K562 (cell line): Measurements from ENCODE around the gene CD14.

Source experiments
- NONO ChIP-seq, 2 experiments: fragments of 200-400 bp in 1 of 2; fragments of 450-650 bp in 1 of 2; formaldehyde crosslinking in 1 of 2; IDR thresholded peaks; 2 replicates each; pipeline ENCODE4 v1.6.1; 2017; ENCODE audit warnings: low read depth in 2 of 2, mild to moderate bottlenecking in 2 of 2, moderate library complexity in 2 of 2, low read length in 1 of 2
- SRF ChIP-seq, 2 experiments: fragments of 250-450, 450-650 bp in 1 of 2; sonication (Bioruptor Pico) in 1 of 2; sonication (generic) in 1 of 2; formaldehyde crosslinking; IDR thresholded peaks; 2 replicates each; pipeline versions ENCODE4 v1.5.0 to v1.5.1; 2020 to 2022; ENCODE audit warnings: mild to moderate bottlenecking in 1 of 2, missing genetic modification reagents in 1 of 2
- TAF1 ChIP-seq: IDR thresholded peaks from 2 replicates; pipeline ENCODE4 v1.6.1; 2011; ENCODE audit warnings: mild to moderate bottlenecking, low read length, moderate library complexity; ENCODE audit not compliant: insufficient read depth, control insufficient read depth, severe bottlenecking; ENCODE audit errors: extremely low read depth
- TEAD1 ChIP-seq, 2 experiments: fragments of 450-650 bp in 1 of 2; sonication (generic) in 1 of 2; formaldehyde crosslinking; IDR thresholded peaks; 2 replicates each; pipeline versions ENCODE4 v1.4.0 to v1.8.0; 2020 to 2022; ENCODE audit warnings: mild to moderate bottlenecking in 2 of 2, missing genetic modification reagents in 1 of 2
- ZNF76 ChIP-seq: fragments of 250-450 bp; sonication (Bioruptor Pico); IDR thresholded peaks from 2 replicates; pipeline ENCODE4 v1.4.0; 2020; ENCODE audit warnings: mild to moderate bottlenecking, moderate library complexity, borderline replicate concordance
- ZNF785 ChIP-seq: fragments of 250-450 bp; sonication (Bioruptor Pico); IDR thresholded peaks from 2 replicates; pipeline ENCODE4 v1.4.0; 2020; ENCODE audit warnings: mild to moderate bottlenecking
- TF ChIP-seq, protein P1 (sequence below): fragments of 450-650 bp; IDR thresholded peaks from 2 replicates; pipeline ENCODE4 v1.6.1; 2018; ENCODE audit not compliant: partially characterized antibody

DNA sequence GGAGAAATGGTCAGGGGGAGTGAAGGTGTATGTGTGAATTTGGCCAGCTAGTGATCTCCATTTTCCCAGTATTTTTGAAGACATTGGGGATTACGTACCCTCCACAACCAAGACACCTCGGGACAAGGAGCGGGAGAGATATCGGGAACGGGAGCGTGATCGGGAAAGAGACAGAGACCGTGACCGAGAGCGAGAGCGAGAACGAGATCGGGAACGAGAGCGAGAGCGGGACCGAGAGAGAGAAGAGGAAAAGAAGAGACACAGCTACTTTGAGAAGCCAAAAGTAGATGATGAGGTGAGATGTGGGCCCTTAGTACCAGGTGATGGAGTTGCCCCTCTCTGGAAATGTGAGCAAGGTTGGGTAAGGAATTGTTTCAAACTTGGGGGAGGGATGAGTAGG is 25.9 kb upstream of the CD14 start:
- TF ChIP-seq NONO (IDR thresholded peaks at IDR 0.05; ENCODE audit: low read depth in 2 of 2, low read length in 1 of 2) = no peak
- TF ChIP-seq SRF (CRISPR knock-in tag; IDR thresholded peaks at IDR 0.05) = no peak
- TF ChIP-seq TAF1 = no peak
- no peak for TF ChIP-seq TEAD1 (CRISPR knock-in tag; IDR thresholded peaks at IDR 0.05)
- no peak for TF ChIP-seq ZNF76 (CRISPR knock-in tag)
- TF ChIP-seq, protein P1, sequence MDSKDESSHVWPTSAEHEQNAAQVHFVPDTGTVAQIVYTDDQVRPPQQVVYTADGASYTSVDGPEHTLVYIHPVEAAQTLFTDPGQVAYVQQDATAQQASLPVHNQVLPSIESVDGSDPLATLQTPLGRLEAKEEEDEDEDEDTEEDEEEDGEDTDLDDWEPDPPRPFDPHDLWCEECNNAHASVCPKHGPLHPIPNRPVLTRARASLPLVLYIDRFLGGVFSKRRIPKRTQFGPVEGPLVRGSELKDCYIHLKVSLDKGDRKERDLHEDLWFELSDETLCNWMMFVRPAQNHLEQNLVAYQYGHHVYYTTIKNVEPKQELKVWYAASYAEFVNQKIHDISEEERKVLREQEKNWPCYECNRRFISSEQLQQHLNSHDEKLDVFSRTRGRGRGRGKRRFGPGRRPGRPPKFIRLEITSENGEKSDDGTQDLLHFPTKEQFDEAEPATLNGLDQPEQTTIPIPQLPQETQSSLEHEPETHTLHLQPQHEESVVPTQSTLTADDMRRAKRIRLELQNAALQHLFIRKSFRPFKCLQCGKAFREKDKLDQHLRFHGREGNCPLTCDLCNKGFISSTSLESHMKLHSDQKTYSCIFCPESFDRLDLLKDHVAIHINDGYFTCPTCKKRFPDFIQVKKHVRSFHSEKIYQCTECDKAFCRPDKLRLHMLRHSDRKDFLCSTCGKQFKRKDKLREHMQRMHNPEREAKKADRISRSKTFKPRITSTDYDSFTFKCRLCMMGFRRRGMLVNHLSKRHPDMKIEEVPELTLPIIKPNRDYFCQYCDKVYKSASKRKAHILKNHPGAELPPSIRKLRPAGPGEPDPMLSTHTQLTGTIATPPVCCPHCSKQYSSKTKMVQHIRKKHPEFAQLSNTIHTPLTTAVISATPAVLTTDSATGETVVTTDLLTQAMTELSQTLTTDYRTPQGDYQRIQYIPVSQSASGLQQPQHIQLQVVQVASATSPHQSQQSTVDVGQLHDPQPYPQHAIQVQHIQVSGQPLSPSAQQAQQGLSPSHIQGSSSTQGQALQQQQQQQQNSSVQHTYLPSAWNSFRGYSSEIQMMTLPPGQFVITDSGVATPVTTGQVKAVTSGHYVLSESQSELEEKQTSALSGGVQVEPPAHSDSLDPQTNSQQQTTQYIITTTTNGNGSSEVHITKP = no peak
- no peak for TF ChIP-seq ZNF785 (CRISPR knock-in tag)
